Endothelial cell (in vitro differentiated cells): ENCODE results near the gene ANKIB1. TPM values are rescaled to one million over a fixed set of nuclear protein-coding genes. Genes with fewer than 3 reads are reported as not detected.

Experiments used
- DNase-seq: peaks from one replicate; pipeline ENCODE4 v3.0.0; 2021; ENCODE audit warnings: low spot score
- H3K27ac Mint-ChIP-seq: one replicate; pipeline ENCODE4 v1.8.0; 2021; ENCODE audit warnings: mixed read lengths, inconsistent platforms; ENCODE audit not compliant: unreplicated experiment
- H3K27me3 Mint-ChIP-seq: one replicate; pipeline ENCODE4 v1.8.0; 2021; ENCODE audit warnings: mild to moderate bottlenecking, moderate library complexity, mixed read lengths, inconsistent platforms; ENCODE audit not compliant: unreplicated experiment
- H3K36me3 Mint-ChIP-seq: one replicate; pipeline ENCODE4 v1.8.0; 2021; ENCODE audit warnings: mild to moderate bottlenecking, low read depth, mixed read lengths, inconsistent platforms; ENCODE audit not compliant: unreplicated experiment
- H3K4me1 Mint-ChIP-seq: one replicate; pipeline ENCODE4 v1.8.0; 2021; ENCODE audit warnings: mild to moderate bottlenecking, mixed read lengths, inconsistent platforms; ENCODE audit not compliant: unreplicated experiment
- H3K4me3 Mint-ChIP-seq: one replicate; pipeline ENCODE4 v1.8.0; 2021; ENCODE audit warnings: mild to moderate bottlenecking, mixed read lengths, inconsistent platforms; ENCODE audit not compliant: unreplicated experiment
- H3K9me3 Mint-ChIP-seq: one replicate; pipeline ENCODE4 v1.8.0; 2021; ENCODE audit warnings: mixed read lengths, inconsistent platforms; ENCODE audit not compliant: unreplicated experiment
- CTCF ChIP-seq: fragments of 200-600 bp; sonication (generic); IDR thresholded peaks from one replicate; pipeline ENCODE4 v1.5.0; 2021; ENCODE audit warnings: antibody characterized with exemption; ENCODE audit not compliant: unreplicated experiment
- total RNA-seq: library from RNA; stranded (reverse); fragmentation: NEBNext Ultra II Directional; extraction: Animal tissue kit (Norgen Biotek cat#: 25700); gene quantifications from one replicate; pipeline ENCODE4 v1.2.1, GENCODE V29; 2021; ENCODE audit not compliant: unreplicated experiment

ANKIB1 gene
- total RNA-seq, 1 donor from 2014 or later, result 51.0 TPM

- H3K27ac Mint-ChIP-seq, result no peak overlapping the region
- H3K4me1 Mint-ChIP-seq, result no peaks in the 10 kb centered on the region
- H3K27me3 Mint-ChIP-seq, result no peaks in the 10 kb centered on the region
- no peak for DNase-seq
- H3K9me3 Mint-ChIP-seq, result no peaks in the 10 kb centered on the region
- H3K36me3 Mint-ChIP-seq, result peaks cover 11% of the 10 kb centered on the region
- H3K4me3 Mint-ChIP-seq, result no peak overlapping the region
- no peak for TF ChIP-seq CTCF
Observed at GRCh38 chr7:92255308-92255707, 9.5 kb downstream of the ANKIB1 start.

GRCh38 chr7:92259062-92259461 lies 13.3 kb downstream of the ANKIB1 start:
- H3K4me3 Mint-ChIP-seq, result no peak overlapping the region
- no peak for DNase-seq
- peaks cover 4% of the 10 kb centered on the region for H3K36me3 Mint-ChIP-seq
- H3K9me3 Mint-ChIP-seq, result no peaks in the 10 kb centered on the region
- TF ChIP-seq CTCF, result no peak
- no peak overlapping the region for H3K27ac Mint-ChIP-seq
- no peaks in the 10 kb centered on the region for H3K4me1 Mint-ChIP-seq
- no peaks in the 10 kb centered on the region for H3K27me3 Mint-ChIP-seq

DNA sequence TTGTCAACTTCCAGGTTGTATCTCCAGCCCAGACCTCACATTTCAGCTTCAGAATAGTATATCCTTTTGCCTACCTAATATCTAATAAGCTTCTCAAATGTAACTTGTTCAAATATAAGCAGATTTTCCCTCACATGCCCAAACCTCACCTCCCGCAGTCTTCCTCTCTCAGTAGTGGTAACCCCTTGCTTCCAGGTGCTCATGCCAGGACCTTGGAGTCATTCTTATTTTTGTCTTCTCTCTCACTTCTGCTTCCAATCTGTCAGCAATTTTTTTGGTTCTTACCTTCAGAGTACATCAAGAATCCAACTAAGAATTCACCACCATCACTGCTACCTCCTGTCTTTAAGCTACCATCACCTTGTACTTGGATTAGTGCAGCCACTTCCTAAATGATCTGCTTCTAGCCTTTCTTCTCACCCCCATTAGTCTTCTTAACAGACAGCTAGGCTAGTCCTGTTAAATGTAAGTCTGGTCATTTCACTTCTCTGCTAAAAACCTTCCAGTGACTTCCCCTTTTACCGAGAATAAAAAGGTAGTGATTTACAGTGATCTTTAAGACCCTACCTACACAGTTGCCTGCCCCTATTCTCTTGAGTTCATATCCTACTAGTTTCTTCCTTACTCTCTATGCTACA lies 14.0 kb downstream of the ANKIB1 start:
- H3K4me1 Mint-ChIP-seq, result no peaks in the 10 kb centered on the region
- no peak overlapping the region for H3K27ac Mint-ChIP-seq
- no peaks in the 10 kb centered on the region for H3K27me3 Mint-ChIP-seq
- H3K4me3 Mint-ChIP-seq, result no peak overlapping the region
- H3K9me3 Mint-ChIP-seq, result no peaks in the 10 kb centered on the region
- peaks cover 4% of the 10 kb centered on the region for H3K36me3 Mint-ChIP-seq
- no peak for TF ChIP-seq CTCF
- no peak for DNase-seq

GRCh38 chr7:92260248-92260781 lies 14.5 kb downstream of the ANKIB1 start:
- Mint-ChIP-seq H3K4me1 (no peaks in the 10 kb centered on the region), H3K27ac (no peak overlapping the region), H3K4me3 (no peak overlapping the region), H3K9me3 (no peaks in the 10 kb centered on the region), H3K27me3 (no peaks in the 10 kb centered on the region), H3K36me3 (no peaks in the 10 kb centered on the region)
- no peak for DNase-seq
- TF ChIP-seq CTCF, result no peak

GRCh38 chr7:92266415-92267241 lies 20.9 kb downstream of the ANKIB1 start:
- Mint-ChIP-seq H3K4me3 (no peak overlapping the region), H3K36me3 (no peaks in the 10 kb centered on the region), H3K27ac (no peak overlapping the region), H3K9me3 (no peaks in the 10 kb centered on the region), H3K4me1 (no peaks in the 10 kb centered on the region), H3K27me3 (no peaks in the 10 kb centered on the region)
- DNase-seq, result no peak
- TF ChIP-seq CTCF, result no peak
